ENCODE results near the gene RRAD.
"Not testable (repeated sequence)": the region's sequence is repeated elsewhere in the genome, so short reads cannot be mapped to it uniquely, and the experiment has no call there.

- not testable (repeated sequence) for TF ChIP-seq POLR2A (IDR thresholded peaks at IDR 0.05; ENCODE audit: low read length); CTCF (IDR thresholded peaks at IDR 0.05); E2F6 (IDR thresholded peaks at IDR 0.05; ENCODE audit: borderline replicate concordance, low read depth); ZFP36 (IDR thresholded peaks at IDR 0.05; ENCODE audit: borderline replicate concordance, partially characterized antibody); CBX2 (IDR thresholded peaks at IDR 0.05; ENCODE audit: borderline replicate concordance, low read depth); ZSCAN20 (CRISPR knock-in tag; IDR thresholded peaks at IDR 0.05); RFX5 (IDR thresholded peaks at IDR 0.05); MAZ (IDR thresholded peaks at IDR 0.05; ENCODE audit: borderline replicate concordance, low read depth, low read length); PBX3 (IDR thresholded peaks at IDR 0.05); POLR2AphosphoS2 (conservative IDR thresholded peaks at IDR 0.05; ENCODE audit: low read length); RCOR1 (IDR thresholded peaks at IDR 0.05; ENCODE audit: low read depth, low read length); HDAC2 (IDR thresholded peaks at IDR 0.05); EP300 (IDR thresholded peaks at IDR 0.05)
Measured at GRCh38 chr16:66944971-66945370, 19.6 kb upstream of the RRAD start.
